ENCODE data around the gene TPK1. TPM values are rescaled to one million over a fixed set of nuclear protein-coding genes. Genes with fewer than 3 reads are reported as not detected.
A peak's percentile ranks its signal among the peaks of the same experiment; 100 is the strongest.
"Not testable (repeated sequence)": the region's sequence is repeated elsewhere in the genome, so short reads cannot be mapped to it uniquely, and the experiment has no call there.

The TPK1 gene
- total RNA-seq, 1 donor from 2014 or later: 13.5 TPM

GRCh38 chr7:144824360-144824759 lies 11.5 kb downstream of the TPK1 start:
- DNase-seq (ENCODE audit: low spot score): peak; percentile 75

- DNase-seq (ENCODE audit: low spot score): no peak
Observed at GRCh38 chr7:144822223-144822622, 13.6 kb downstream of the TPK1 start.

GRCh38 chr7:144821067-144821466 lies 14.8 kb downstream of the TPK1 start:
- no peak for DNase-seq (ENCODE audit: low spot score)

- DNase-seq (ENCODE audit: low spot score): no peak
Observed at GRCh38 chr7:144820552-144820951, 15.3 kb downstream of the TPK1 start.

- DNase-seq (ENCODE audit: low spot score): no peak
Observed at GRCh38 chr7:144819566-144819965, 16.3 kb downstream of the TPK1 start.

GRCh38 chr7:144818511-144818910 lies 17.3 kb downstream of the TPK1 start:
- no peak for DNase-seq (ENCODE audit: low spot score)

GRCh38 chr7:144817001-144817400 lies 18.9 kb downstream of the TPK1 start:
- DNase-seq (ENCODE audit: low spot score): no peak

GRCh38 chr7:144814299-144814698 lies 21.6 kb downstream of the TPK1 start:
- no peak for DNase-seq (ENCODE audit: low spot score)

- DNase-seq (ENCODE audit: low spot score): no peak
Observed at GRCh38 chr7:144812379-144813283, 23.2 kb downstream of the TPK1 start.

GRCh38 chr7:144805627-144806239 lies 30.1 kb downstream of the TPK1 start:
- DNase-seq (ENCODE audit: low spot score): no peak

GRCh38 chr7:144800678-144801436 lies 35.0 kb downstream of the TPK1 start:
- DNase-seq (ENCODE audit: low spot score): not testable (repeated sequence)

GRCh38 chr7:144796919-144797318 lies 38.9 kb downstream of the TPK1 start:
- no peak for DNase-seq (ENCODE audit: low spot score)

- no peak for DNase-seq (ENCODE audit: low spot score)
Observed at GRCh38 chr7:144792050-144792449, 43.8 kb downstream of the TPK1 start.

- no peak for DNase-seq (ENCODE audit: low spot score)
Observed at GRCh38 chr7:144791488-144791887, 44.4 kb downstream of the TPK1 start.

- no peak for DNase-seq (ENCODE audit: low spot score)
Observed at GRCh38 chr7:144787127-144787526, 48.7 kb downstream of the TPK1 start.

GRCh38 chr7:144786522-144786921 lies 49.3 kb downstream of the TPK1 start:
- DNase-seq (ENCODE audit: low spot score): no peak

GRCh38 chr7:144786079-144786478 lies 49.8 kb downstream of the TPK1 start:
- no peak for DNase-seq (ENCODE audit: low spot score)

- DNase-seq (ENCODE audit: low spot score): no peak
Observed at GRCh38 chr7:144785521-144785920, 50.3 kb downstream of the TPK1 start.

GRCh38 chr7:144784943-144785342 lies 50.9 kb downstream of the TPK1 start:
- DNase-seq (ENCODE audit: low spot score): no peak

- no peak for DNase-seq (ENCODE audit: low spot score)
Observed at GRCh38 chr7:144784441-144784840, 51.4 kb downstream of the TPK1 start.

- DNase-seq (ENCODE audit: low spot score): no peak
Observed at GRCh38 chr7:144782883-144783282, 53.0 kb downstream of the TPK1 start.

GRCh38 chr7:144780071-144780608 lies 55.7 kb downstream of the TPK1 start:
- DNase-seq (ENCODE audit: low spot score): no peak
